GM21619 (cell line): Measurements from ENCODE around the gene LGI2.

Experiments used
- ATAC-seq: cut with Tn5 transposase; IDR thresholded peaks from one replicate; pipeline ENCODE4 v1.9.1; 2021; ENCODE audit not compliant: unreplicated experiment

The LGI2 gene

DNA sequence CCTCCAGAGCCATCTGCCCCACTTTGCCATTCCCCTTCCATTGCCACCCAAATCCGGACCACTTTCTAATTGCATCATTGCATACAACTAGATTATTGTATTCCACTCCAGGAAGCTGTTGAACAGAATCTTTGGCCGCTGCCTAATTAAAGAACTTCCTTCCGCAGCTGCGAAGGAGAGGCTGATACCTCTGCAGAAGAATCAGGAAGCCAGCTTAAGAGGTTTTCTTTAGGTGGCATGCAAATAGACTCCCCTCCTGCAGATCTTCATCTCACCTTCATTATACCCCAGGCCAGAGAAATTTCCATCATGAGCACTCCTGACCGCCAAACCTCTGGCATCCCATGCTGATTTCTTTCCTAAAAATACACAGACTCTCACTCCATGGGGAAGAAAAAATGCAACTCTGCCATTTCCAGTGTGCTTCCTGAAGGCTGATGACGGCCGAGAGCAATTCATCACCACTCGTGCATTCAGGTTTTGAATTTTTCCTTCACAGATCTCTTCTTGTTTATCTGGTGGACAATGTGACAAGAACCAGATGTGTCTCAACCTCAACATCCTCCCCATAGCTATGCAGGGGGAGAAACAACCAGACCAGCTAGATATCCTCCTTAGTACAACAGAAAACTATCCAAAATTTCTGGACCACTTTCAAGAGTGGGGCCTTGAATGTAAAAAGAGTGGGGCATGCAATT is 31.2 kb downstream of the LGI2 start:
- no peak for ATAC-seq

- ATAC-seq = no peak
Observed at GRCh38 chr4:24995346-24995919, 35.3 kb downstream of the LGI2 start.

- ATAC-seq = no peak
Observed at GRCh38 chr4:24993551-24994080, 37.1 kb downstream of the LGI2 start.

DNA sequence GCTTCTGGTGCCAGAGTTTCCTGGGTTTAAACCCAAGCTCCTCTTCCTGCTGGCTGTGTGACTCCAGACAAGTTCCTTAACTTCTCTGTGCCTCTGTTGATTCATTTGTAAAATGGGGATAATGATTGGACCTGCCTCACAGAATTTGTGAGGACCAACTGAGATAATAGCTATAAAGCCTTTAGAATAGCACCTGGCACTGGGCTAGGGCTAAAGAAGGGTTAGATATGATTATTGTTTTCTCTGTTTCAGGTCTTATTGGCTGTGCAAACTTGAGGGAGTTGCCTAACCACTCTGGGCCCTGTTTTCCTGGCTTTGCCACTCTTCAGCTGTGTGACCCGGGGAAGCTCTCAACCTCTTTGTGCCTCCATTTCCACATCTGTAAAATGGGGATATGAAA is 37.8 kb downstream of the LGI2 start:
- no peak for ATAC-seq

- no peak for ATAC-seq
Observed at GRCh38 chr4:24991015-24991414, 39.7 kb downstream of the LGI2 start.

GRCh38 chr4:24989327-24989726 is 41.4 kb downstream of the LGI2 start:
- no peak for ATAC-seq

GRCh38 chr4:24988776-24989175 is 42.0 kb downstream of the LGI2 start:
- ATAC-seq = no peak

GRCh38 chr4:24984602-24985532 is 45.9 kb downstream of the LGI2 start:
- no peak for ATAC-seq

- ATAC-seq = no peak
Observed at GRCh38 chr4:24980740-24981139, 50.0 kb downstream of the LGI2 start.

DNA sequence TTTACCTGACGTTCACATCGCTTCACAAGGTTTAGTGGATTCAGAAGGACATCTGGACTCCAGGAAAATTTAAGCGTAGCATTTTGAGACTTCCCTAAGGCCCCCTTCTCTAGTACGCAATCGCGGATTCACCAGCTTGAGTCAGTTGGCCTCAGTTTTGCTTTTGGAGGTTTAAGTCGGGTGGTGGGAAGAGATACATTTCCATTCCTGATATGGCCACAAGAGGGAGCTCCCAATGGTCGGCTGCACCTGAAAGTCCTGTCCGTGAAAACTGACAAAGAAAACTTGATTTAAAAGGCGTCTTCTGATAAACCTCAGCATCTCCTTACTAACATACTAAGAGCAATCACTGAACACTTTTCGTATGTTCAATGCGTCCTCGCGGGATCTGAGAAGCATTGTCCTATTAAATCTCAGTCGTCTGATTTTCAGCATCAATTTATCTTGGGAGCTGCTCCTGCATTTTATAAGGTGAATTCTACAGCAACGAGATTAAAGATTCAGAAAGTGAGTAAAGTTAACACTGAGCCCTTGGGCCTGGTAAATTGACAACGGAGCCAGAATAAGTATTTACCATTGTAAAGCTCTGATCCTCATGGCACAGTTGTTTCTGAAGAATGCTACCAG is 50.6 kb downstream of the LGI2 start:
- ATAC-seq = peak; percentile 89

DNA sequence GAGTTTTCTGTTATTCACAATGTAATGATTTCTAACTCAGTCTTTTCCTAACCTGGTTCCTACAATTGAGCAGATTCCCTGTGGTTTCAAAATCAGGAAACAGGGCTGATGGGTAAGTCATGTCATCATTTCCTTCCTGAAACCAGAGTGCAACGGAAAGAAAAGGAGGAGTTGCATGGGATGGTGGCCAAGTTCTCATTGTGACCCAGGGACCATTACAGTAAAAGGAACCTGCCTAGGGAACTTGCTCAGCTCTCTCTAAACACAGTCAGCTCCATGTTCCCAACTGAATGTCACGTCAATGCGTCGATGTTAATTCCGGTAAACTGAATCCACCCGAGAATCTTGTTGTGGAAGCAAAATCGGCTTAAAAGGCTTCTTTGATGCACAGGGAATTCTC is 51.2 kb downstream of the LGI2 start:
- no peak for ATAC-seq

GRCh38 chr4:24978291-24979075 is 52.3 kb downstream of the LGI2 start:
- ATAC-seq = no peak

DNA sequence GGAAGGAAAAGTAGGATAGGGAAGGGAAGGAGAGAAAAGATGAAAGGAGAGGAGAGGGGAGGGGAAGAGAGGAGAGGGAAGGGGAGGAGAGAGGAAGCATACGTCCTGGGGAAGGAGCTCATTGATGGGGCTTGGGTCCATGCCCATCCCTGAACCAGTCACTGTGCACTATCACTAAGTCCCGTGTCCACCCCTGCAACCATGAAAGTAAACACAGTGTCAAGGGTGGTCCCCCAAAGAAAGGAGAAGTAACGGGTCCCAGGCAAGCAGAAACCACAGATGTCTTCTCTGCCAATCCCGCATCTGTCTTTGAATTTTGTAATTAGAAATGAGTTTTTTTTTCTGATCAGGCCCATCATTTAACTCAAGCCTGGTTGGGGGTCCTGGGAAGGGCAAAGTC is 55.2 kb downstream of the LGI2 start:
- ATAC-seq = no peak

DNA sequence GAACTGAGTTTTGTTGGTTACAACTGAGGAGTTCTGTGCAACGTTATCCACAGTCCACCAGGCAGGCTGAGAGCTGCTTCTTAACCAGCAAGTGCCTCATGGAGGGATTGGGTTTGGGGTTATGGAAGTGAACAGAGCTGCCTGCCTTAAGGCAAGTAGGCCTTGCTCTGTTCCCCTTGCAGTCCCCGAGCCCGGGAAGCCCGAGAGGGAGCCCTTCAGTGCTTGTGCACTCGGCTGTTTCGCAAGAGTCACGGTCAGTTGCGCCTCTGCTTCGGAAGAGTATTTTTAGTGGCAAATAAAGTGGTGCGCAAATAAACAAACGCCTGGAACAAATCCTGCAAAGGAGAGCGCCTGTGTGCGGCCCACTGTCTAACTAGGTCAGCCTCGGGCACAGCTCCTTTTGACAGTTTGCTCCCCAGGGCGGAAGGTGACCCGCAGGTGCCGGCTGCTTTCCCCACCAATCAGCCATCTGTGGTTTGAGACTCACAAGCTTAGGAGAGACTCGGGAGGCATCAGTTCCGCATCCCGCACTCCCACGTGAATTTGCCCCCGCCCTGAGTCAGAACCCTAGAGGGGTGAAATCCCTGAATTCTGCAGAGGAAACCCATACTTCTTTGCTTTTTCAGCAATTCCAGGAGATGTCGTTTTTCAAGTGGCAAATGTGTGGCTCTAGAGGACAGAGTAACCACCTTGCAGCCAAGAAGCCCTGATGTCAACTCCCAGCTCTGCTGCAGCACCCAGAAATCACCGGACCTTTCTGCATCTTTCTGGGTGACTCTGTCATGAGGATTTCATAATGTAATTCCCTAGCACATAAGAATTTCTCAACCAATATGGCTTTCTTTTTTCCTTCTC is 56.8 kb downstream of the LGI2 start:
- no peak for ATAC-seq

DNA sequence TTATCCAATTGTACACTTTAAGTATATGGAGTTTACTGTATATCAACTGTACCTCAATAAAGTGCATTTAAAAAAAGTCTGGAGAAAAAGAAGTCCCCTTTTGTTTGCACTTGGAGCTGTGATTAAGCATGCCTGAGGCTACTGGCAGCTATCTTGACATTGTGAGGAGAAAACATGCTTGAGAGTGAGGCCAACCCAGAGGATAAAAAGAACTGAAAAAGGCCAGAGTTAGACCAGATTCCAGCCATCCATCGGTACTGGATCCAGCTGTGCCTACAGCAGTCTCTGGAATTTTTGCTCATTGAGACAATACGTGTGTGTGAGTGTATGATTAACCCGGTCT is 57.4 kb downstream of the LGI2 start:
- ATAC-seq = no peak

GRCh38 chr4:24971192-24971591 is 59.6 kb downstream of the LGI2 start:
- no peak for ATAC-seq

GRCh38 chr4:24970635-24971034 is 60.1 kb downstream of the LGI2 start:
- no peak for ATAC-seq

DNA sequence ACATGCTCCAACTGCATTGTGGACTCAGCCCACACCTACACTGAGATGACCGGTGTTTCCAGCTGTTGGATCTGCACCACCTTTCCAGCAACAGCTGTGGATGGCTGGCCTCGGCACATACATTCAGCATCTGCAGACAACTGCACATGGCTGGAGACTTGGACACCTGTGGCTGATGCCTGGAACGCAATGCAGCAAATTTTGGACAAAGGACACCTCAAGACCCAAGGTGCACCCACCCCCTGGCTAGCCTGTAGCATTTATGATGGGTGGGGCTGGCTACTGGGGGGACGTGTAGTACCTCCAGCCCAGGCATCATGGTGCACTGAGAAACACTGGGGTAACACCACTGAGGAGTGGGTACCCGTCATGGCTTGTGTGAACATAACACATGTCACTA is 60.6 kb downstream of the LGI2 start:
- ATAC-seq = no peak

- no peak for ATAC-seq
Observed at GRCh38 chr4:24969486-24969885, 61.3 kb downstream of the LGI2 start.

DNA sequence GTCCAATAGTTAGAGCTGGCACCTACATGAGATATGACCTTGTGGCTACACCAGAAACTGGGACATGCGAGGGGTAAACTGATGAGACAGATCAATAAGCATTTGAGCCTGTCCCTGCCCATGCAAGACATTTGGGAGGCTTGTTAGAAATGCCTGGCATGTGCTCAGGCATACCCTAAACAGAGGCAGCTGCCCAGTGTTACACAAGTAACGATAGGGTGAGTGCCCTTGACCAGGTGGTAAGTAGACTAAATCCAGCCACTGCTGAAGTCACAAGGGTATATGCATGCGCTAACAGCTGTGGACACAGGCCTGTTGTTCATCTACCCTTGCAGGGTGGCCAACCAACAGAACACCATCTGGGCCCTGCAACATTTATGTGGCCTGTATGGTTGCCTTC is 61.8 kb downstream of the LGI2 start:
- no peak for ATAC-seq
